GM21619 (cell line): ENCODE measurements around the gene FAM171A2.
"Not testable (repeated sequence)": the region's sequence is repeated elsewhere in the genome, so short reads cannot be mapped to it uniquely, and the experiment has no call there.

Experiments
- ATAC-seq: cut with Tn5 transposase; IDR thresholded peaks from one replicate; pipeline ENCODE4 v1.9.1; 2021; ENCODE audit not compliant: unreplicated experiment

Gene FAM171A2

GRCh38 chr17:44383861-44384260, 20.2 kb upstream of the FAM171A2 start:
- no peak for ATAC-seq

- ATAC-seq, result no peak
These were observed 19.7 kb upstream of the FAM171A2 start for GRCh38 chr17:44383363-44383762.

- ATAC-seq, result no peak
These were observed 19.3 kb upstream of the FAM171A2 start for GRCh38 chr17:44382917-44383316.

GRCh38 chr17:44381810-44382305, 18.2 kb upstream of the FAM171A2 start:
- no peak for ATAC-seq

- no peak for ATAC-seq
These were observed 17.1 kb upstream of the FAM171A2 start for GRCh38 chr17:44380767-44381166.

- ATAC-seq, result no peak
These were observed 16.2 kb upstream of the FAM171A2 start for GRCh38 chr17:44379887-44380286.

- no peak for ATAC-seq
These were observed 14.6 kb upstream of the FAM171A2 start for GRCh38 chr17:44378171-44378705.

GRCh38 chr17:44376779-44377178, 13.1 kb upstream of the FAM171A2 start:
- ATAC-seq, result no peak

GRCh38 chr17:44376124-44376523, 12.5 kb upstream of the FAM171A2 start:
- ATAC-seq, result no peak

GRCh38 chr17:44375196-44376017, 11.8 kb upstream of the FAM171A2 start:
- ATAC-seq, result no peak

GRCh38 chr17:44374306-44375195, 10.9 kb upstream of the FAM171A2 start:
- no peak for ATAC-seq

GRCh38 chr17:44372036-44372435, 8.4 kb upstream of the FAM171A2 start:
- ATAC-seq, result no peak

- not testable (repeated sequence) for ATAC-seq
These were observed 5.9 kb upstream of the FAM171A2 start for GRCh38 chr17:44369414-44370023.

GRCh38 chr17:44368391-44369243, 5.0 kb upstream of the FAM171A2 start:
- not testable (repeated sequence) for ATAC-seq

GRCh38 chr17:44367231-44367979, 3.8 kb upstream of the FAM171A2 start:
- no peak for ATAC-seq

- ATAC-seq, result not testable (repeated sequence)
These were observed 1.4 kb upstream of the FAM171A2 start for GRCh38 chr17:44365051-44365450.

GRCh38 chr17:44362949-44363612, 572 bp downstream of the FAM171A2 start:
- ATAC-seq, result no peak

GRCh38 chr17:44362459-44362948, 1.1 kb downstream of the FAM171A2 start:
- no peak for ATAC-seq
